Cardiac muscle cell (in vitro differentiated cells and primary cell): ENCODE data around the gene UBXN4. TPM values are rescaled to one million over a fixed set of nuclear protein-coding genes. Genes with fewer than 3 reads are reported as not detected.
"Not testable (repeated sequence)": the region's sequence is repeated elsewhere in the genome, so short reads cannot be mapped to it uniquely, and the experiment has no call there.

Experiments used
- DNase-seq, 2 donors: peaks; one replicate each; pipeline versions ENCODE4 v3.0.0 to v3.0.0-alpha.2; 2010 to 2017; ENCODE audit warnings: low read depth in 1 of 2, low spot score in 1 of 2
- H3K27ac ChIP-seq: fragments of 200-600 bp; sonication (generic); 2 replicates; pipeline ENCODE4 v1.5.1; 2016
- H3K27me3 ChIP-seq: fragments of 200-600 bp; sonication (generic); 2 replicates; pipeline ENCODE4 v1.6.0; 2016; ENCODE audit warnings: control low read depth
- H3K36me3 ChIP-seq: fragments of 200-600 bp; sonication (generic); 2 replicates; pipeline ENCODE4 v1.5.1; 2016; ENCODE audit warnings: control low read depth
- H3K4me1 ChIP-seq: fragments of 200-600 bp; sonication (generic); 2 replicates; pipeline ENCODE4 v1.8.1; 2017; ENCODE audit warnings: low read depth, mild to moderate bottlenecking, mixed run types
- H3K4me3 ChIP-seq: fragments of 200-600 bp; sonication (generic); 2 replicates; pipeline ENCODE4 v1.5.1; 2016; ENCODE audit warnings: mild to moderate bottlenecking
- H3K9me3 ChIP-seq: fragments of 200-600 bp; sonication (generic); 2 replicates; pipeline ENCODE4 v1.5.1; 2017; ENCODE audit warnings: low read depth, mild to moderate bottlenecking, control low read depth
- polyA plus RNA-seq: library from polyadenylated mRNA; unstranded; fragments of >200 nt; fragmentation: Nextera tagmentation; extraction: Ambion mirVana; gene quantifications from 2 replicates; pipeline ENCODE4 v1.2.1, GENCODE V29; 2016
- total RNA-seq: library from RNA; depleted of rRNA; stranded (reverse); fragments of >200 nt; gene quantifications from 2 replicates; pipeline ENCODE4 v1.2.3, GENCODE V29; 2016
- TF ChIP-seq, protein P1 (sequence below): IDR thresholded peaks from 2 replicates; pipeline ENCODE4 v1.5.1; 2012; ENCODE audit warnings: low read depth, mild to moderate bottlenecking, low read length

Gene UBXN4, protein sequence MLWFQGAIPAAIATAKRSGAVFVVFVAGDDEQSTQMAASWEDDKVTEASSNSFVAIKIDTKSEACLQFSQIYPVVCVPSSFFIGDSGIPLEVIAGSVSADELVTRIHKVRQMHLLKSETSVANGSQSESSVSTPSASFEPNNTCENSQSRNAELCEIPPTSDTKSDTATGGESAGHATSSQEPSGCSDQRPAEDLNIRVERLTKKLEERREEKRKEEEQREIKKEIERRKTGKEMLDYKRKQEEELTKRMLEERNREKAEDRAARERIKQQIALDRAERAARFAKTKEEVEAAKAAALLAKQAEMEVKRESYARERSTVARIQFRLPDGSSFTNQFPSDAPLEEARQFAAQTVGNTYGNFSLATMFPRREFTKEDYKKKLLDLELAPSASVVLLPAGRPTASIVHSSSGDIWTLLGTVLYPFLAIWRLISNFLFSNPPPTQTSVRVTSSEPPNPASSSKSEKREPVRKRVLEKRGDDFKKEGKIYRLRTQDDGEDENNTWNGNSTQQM
- 31.3 and 35.5 TPM in 2 replicates for total RNA-seq
- polyA plus RNA-seq: 193 and 211 TPM in 2 replicates

DNA sequence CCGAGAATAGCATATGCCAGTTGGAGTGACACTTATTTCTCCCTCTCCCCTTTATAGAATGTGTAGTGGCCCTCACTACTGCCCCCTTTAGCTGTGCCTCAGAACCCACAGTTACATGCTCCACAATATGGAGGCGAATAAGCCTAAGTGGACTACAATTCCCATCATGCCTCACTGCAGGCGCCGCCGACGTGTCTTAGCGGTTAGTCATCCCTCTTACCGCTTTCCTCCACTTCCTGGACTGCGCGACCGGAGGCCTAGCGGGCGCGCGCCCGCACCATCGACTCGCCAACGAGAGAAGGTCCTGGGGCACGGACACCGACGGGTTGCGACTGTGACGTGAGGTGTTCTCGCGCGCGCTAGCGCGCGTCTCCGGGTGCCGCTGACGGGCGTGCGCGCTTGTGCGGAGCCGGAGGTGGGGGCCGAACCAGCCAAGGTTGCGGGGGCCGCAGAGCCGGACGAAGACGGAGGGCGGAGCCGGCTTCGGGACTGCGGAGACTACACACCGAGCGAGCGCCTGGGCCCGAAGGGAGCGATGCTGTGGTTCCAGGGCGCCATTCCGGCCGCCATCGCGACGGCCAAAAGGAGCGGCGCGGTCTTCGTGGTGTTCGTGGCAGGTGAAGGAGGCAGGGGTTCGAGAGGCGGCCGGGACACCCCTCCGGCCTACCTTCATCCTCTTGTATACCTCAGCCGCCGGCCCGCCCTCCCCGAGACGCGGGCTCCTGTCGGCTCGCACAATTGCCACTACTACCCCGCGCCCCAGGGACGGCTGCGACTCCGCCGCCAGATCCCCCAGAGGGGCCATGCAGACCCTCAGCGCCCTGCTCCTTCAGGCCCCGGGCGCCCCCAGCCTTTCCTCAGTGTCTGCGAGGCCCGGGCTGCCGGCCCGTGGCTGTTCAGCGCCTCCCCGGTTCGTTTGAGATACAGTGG, at the start of gene UBXN4:
UBXN4 (plus strand) TSS at position 461 of the 930 bp plus-strand sequence; CDS start at position 536, 75 bp downstream.
- TF ChIP-seq, protein P1, sequence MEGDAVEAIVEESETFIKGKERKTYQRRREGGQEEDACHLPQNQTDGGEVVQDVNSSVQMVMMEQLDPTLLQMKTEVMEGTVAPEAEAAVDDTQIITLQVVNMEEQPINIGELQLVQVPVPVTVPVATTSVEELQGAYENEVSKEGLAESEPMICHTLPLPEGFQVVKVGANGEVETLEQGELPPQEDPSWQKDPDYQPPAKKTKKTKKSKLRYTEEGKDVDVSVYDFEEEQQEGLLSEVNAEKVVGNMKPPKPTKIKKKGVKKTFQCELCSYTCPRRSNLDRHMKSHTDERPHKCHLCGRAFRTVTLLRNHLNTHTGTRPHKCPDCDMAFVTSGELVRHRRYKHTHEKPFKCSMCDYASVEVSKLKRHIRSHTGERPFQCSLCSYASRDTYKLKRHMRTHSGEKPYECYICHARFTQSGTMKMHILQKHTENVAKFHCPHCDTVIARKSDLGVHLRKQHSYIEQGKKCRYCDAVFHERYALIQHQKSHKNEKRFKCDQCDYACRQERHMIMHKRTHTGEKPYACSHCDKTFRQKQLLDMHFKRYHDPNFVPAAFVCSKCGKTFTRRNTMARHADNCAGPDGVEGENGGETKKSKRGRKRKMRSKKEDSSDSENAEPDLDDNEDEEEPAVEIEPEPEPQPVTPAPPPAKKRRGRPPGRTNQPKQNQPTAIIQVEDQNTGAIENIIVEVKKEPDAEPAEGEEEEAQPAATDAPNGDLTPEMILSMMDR: peak; percentile 58
- no peaks in the 10 kb centered on the region for H3K36me3 ChIP-seq
- no peaks in the 10 kb centered on the region for H3K9me3 ChIP-seq
- peaks cover 6% of the 10 kb centered on the region for H3K4me1 ChIP-seq
- DNase-seq: peak; percentile 98 to 99
- H3K27me3 ChIP-seq: no peaks in the 10 kb centered on the region
- peak within 1 kb of the TSS; percentile 92 for H3K4me3 ChIP-seq
- peak within 1 kb of the TSS; percentile 99 for H3K27ac ChIP-seq

DNA sequence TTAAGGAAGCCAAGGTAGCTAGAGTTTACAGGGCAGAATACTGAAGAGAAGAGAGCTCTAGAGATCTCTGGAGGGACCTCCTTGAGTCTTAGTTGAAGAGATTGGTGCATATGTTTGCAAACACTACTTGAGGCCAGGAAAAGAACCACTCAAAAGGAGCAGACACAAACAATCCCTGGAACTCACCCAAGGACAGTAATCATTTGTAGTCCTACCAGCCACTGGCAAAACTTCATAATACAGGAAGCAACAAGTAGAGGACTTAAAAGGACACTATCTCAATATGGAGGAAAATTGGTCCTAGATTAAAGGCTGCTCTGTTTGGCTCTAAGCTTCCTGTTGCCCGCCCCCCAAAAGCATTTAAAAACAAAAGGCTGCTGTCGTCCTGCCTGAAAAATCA, 46.9 kb upstream of the UBXN4 start:
- TF ChIP-seq, protein P1: no peak
- Histone ChIP-seq H3K36me3 (peaks cover 13% of the 10 kb centered on the region), H3K4me3 (no peak overlapping the region), H3K4me1 (no peaks in the 10 kb centered on the region), H3K27ac (no peak overlapping the region), H3K9me3 (no peaks in the 10 kb centered on the region), H3K27me3 (no peaks in the 10 kb centered on the region)
- peak in 1 of 2 donors; percentile 51 for DNase-seq

DNA sequence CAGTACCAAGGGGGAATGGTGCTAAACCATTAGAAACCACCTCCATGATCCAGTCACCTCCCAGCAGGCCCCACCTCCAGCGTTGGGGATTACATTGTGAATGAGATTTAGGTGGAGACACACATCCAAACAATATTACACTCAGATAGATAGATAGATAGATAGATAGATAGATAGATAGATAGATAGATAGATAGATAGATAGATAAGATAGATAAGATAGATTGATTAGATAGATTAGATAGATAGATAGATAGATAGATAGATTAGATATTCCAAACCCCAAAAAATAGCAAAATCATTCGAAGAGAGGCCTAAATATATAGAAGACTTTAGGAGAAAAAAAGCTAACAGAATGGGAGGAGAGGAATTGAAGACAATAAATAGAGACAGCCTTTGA, 42.8 kb upstream of the UBXN4 start:
- Histone ChIP-seq H3K27ac (no peak overlapping the region), H3K4me1 (no peaks in the 10 kb centered on the region), H3K4me3 (no peak overlapping the region), H3K27me3 (no peaks in the 10 kb centered on the region), H3K9me3 (no peaks in the 10 kb centered on the region), H3K36me3 (peaks cover 10% of the 10 kb centered on the region)
- no peak for DNase-seq
- TF ChIP-seq, protein P1: no peak

DNA sequence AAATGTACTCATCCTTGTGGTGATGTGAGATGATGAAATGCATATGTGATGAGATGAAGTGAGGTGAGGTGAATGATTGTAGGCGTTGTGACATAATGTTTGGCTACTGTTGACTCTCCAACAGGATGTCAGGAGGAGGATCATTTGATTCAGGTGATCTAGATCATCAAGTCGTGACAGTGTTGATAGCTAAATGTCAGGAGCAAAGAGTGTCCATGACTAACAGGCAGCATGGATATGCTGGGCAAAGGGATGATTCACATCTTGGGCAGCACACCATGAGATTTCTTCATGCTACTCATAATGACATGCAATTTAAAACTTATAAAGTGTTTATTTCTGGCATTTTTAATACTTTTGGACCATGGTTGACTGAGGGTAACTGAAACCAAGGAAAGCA, 40.2 kb upstream of the UBXN4 start:
- H3K9me3 ChIP-seq: no peaks in the 10 kb centered on the region

DNA sequence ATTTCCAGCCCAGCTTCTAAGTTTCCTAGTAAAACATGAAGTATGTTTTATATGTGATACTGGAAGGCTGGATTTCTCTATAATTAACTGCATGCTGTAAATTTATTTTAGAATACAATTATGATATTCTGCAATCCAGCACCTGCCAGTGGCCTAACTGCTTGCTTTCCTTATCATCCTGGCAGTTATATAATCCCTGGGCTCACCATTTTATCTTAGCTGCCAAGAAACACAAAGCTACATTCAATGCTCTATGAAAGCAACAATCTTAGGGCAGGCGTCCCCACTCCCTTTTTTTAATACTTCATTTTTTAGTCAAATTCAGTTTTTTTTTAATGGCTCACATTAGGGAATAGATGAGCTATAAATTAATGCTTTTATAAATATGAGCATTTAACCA, 38.4 kb upstream of the UBXN4 start:
- TF ChIP-seq, protein P1: no peak
- Histone ChIP-seq H3K9me3 (no peaks in the 10 kb centered on the region), H3K36me3 (no peaks in the 10 kb centered on the region), H3K4me1 (no peaks in the 10 kb centered on the region), H3K4me3 (no peak overlapping the region), H3K27ac (no peak overlapping the region), H3K27me3 (no peaks in the 10 kb centered on the region)
- DNase-seq: no peak

More for the DNA sequence above, 40.2 kb upstream of the UBXN4 start:
- Histone ChIP-seq H3K27ac (no peak overlapping the region), H3K4me3 (no peak overlapping the region), H3K36me3 (peaks cover 3% of the 10 kb centered on the region), H3K4me1 (no peaks in the 10 kb centered on the region), H3K27me3 (no peaks in the 10 kb centered on the region)
- TF ChIP-seq, protein P1: no peak
- peak in 1 of 2 donors; percentile 28 for DNase-seq

DNA sequence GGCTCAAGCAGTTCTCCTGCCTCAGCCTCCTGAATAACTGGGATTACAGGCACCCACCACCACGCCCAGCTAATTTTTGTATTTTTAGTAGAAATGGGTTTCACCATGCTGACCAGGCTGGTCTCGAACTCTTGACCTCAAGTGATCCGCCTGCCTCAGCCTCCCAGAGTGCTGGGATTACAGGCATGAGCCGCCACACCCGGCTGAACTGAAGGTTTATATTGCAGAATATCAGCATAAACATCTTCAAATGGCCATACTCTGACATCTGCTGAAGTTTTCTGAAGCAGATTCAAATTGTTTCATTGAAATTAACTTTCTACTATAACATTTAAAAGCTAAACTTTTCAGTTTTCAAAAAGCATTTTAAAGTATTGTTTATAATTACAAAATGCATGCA, 37.6 kb upstream of the UBXN4 start:
- not testable (repeated sequence) for H3K27ac ChIP-seq, H3K4me1 ChIP-seq, H3K27me3 ChIP-seq, H3K4me3 ChIP-seq, H3K9me3 ChIP-seq, DNase-seq, H3K36me3 ChIP-seq
